CD4-positive, alpha-beta T cell (primary cell): ENCODE measurements around the gene PAQR4. TPM values are rescaled to one million over a fixed set of nuclear protein-coding genes. Genes with fewer than 3 reads are reported as not detected.
"Not testable (repeated sequence)": the region's sequence is repeated elsewhere in the genome, so short reads cannot be mapped to it uniquely, and the experiment has no call there.

Source experiments
- ATAC-seq: fragments of 200-7000 bp; cut with Tn5 transposase; one replicate; pipeline ENCODE4 v1.10.0; 2022; ENCODE audit warnings: mild to moderate bottlenecking; ENCODE audit not compliant: poor library complexity
- CTCF ChIA-PET: fragments of 350-600 bp; sonication (Branson Sonifier 250); formaldehyde crosslinking; loops from one replicate; lab custom pipeline; 2021; ENCODE audit warnings: antibody characterized with exemption, inconsistent platforms; lab: Charles Lee
- POLR2A ChIA-PET: fragments of 350-600 bp; sonication (Branson Sonifier 250); formaldehyde crosslinking; loops from one replicate; lab custom pipeline; 2021; ENCODE audit warnings: antibody characterized with exemption, inconsistent platforms; lab: Charles Lee
- DNase-seq, 14 experiments: peaks; one replicate each; pipeline ENCODE4 v3.0.0-alpha.2; 2013 to 2020; ENCODE audit warnings: mixed read lengths in 2 of 14
- H3K27ac ChIP-seq, 2 donors: one replicate each; pipeline versions ENCODE4 v1.5.1 to v1.7.0; 2013; ENCODE audit warnings: low read length in 2 of 2, low read depth in 1 of 2, mild to moderate bottlenecking in 1 of 2
- H3K27me3 ChIP-seq, 2 experiments: 1 replicate in 1 of 2; 2 replicates in 1 of 2; pipeline versions ENCODE4 v1.6.1 to v1.7.0; 2013; ENCODE audit warnings: low read length in 2 of 2, control low read depth in 1 of 2, mild to moderate bottlenecking in 1 of 2, moderate library complexity in 1 of 2; ENCODE audit not compliant: insufficient read depth in 2 of 2, control insufficient read depth in 1 of 2
- H3K36me3 ChIP-seq: one replicate; pipeline ENCODE4 v1.6.1; 2013; ENCODE audit warnings: low read length, control low read depth; ENCODE audit not compliant: insufficient read depth
- H3K4me1 ChIP-seq: one replicate; pipeline ENCODE4 v1.6.1; 2013; ENCODE audit warnings: low read length, control low read depth; ENCODE audit not compliant: insufficient read depth
- H3K4me3 ChIP-seq: one replicate; pipeline ENCODE4 v1.5.1; 2013; ENCODE audit warnings: mild to moderate bottlenecking, low read length, moderate library complexity
- H3K9me3 ChIP-seq, 2 experiments: 1 replicate in 1 of 2; 2 replicates in 1 of 2; pipeline versions ENCODE4 v1.6.1 to v1.7.0; 2013; ENCODE audit warnings: low read length in 2 of 2, mild to moderate bottlenecking in 2 of 2, control low read depth in 1 of 2, moderate library complexity in 1 of 2; ENCODE audit not compliant: control insufficient read depth in 1 of 2, insufficient read depth in 1 of 2
- H3K27ac Mint-ChIP-seq: one replicate; pipeline ENCODE4 v1.8.0; 2020; ENCODE audit warnings: mixed read lengths
- H3K27me3 Mint-ChIP-seq: one replicate; pipeline ENCODE4 v1.8.0; 2021; ENCODE audit warnings: mixed read lengths
- H3K36me3 Mint-ChIP-seq: one replicate; pipeline ENCODE4 v1.8.0; 2021; ENCODE audit warnings: low read depth, mixed read lengths
- H3K4me1 Mint-ChIP-seq: one replicate; pipeline ENCODE4 v1.8.0; 2021; ENCODE audit warnings: low read depth, mixed read lengths
- H3K4me3 Mint-ChIP-seq: one replicate; pipeline ENCODE4 v1.8.0; 2020; ENCODE audit warnings: mild to moderate bottlenecking, mixed read lengths
- H3K9me3 Mint-ChIP-seq: one replicate; pipeline ENCODE4 v1.8.0; 2020; ENCODE audit warnings: mixed read lengths
- intact Hi-C, 2 experiments: fragments of 100-400 bp; cut with DNase I in 1 of 2; cut with micrococcal nuclease in 1 of 2; formaldehyde crosslinking; loops; one replicate each; pipeline versions ENCODE4 v1.15.1 to v1.9.0; 2023 to 2025; cut with DNase I, micrococcal nuclease
- total RNA-seq, 174 experiments: library from RNA in 2 of 174; stranded (reverse) in 2 of 174; gene quantifications; one replicate each; pipeline ENCODE4 v1.2.3 and lab custom pipeline; 2021 to 2026
- TF ChIP-seq, protein P1 (sequence below): fragments of 200-600 bp; IDR thresholded peaks from one replicate; pipeline ENCODE4 v1.8.0; 2022; ENCODE audit warnings: antibody characterized with exemption, mild to moderate bottlenecking

PAQR4 gene
- total RNA-seq, 2 experiments from 2014 or later = 0.39 to 0.44 TPM

DNA sequence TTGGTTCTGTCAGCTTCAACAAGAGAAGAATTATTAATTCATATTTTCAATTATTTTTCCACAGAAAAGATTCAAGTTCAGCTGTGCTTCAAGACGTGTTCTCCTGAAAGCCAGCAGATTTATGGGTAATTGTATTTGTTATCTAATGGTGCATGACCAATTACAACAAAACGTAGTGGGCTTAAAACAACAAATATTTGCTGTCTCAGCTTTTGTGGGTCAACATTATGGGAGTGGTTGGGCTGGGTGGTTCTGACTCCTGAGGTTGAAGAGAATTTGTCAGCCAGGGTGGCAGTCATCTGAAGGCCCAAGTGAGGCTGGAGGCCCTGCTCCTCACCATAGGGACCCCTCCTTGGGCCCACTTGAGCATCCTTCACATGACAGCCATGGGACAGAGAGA is 29.2 kb upstream of the PAQR4 start:
- DNase-seq (no peak), ATAC-seq (no peak)
- POLR2A ChIA-PET = no interaction called here
- TF ChIP-seq, protein P1, sequence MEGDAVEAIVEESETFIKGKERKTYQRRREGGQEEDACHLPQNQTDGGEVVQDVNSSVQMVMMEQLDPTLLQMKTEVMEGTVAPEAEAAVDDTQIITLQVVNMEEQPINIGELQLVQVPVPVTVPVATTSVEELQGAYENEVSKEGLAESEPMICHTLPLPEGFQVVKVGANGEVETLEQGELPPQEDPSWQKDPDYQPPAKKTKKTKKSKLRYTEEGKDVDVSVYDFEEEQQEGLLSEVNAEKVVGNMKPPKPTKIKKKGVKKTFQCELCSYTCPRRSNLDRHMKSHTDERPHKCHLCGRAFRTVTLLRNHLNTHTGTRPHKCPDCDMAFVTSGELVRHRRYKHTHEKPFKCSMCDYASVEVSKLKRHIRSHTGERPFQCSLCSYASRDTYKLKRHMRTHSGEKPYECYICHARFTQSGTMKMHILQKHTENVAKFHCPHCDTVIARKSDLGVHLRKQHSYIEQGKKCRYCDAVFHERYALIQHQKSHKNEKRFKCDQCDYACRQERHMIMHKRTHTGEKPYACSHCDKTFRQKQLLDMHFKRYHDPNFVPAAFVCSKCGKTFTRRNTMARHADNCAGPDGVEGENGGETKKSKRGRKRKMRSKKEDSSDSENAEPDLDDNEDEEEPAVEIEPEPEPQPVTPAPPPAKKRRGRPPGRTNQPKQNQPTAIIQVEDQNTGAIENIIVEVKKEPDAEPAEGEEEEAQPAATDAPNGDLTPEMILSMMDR = no peak
- Mint-ChIP-seq H3K36me3 (peaks cover 57% of the 10 kb centered on the region), H3K27me3 (no peaks in the 10 kb centered on the region), H3K9me3 (no peaks in the 10 kb centered on the region), H3K4me1 (no peaks in the 10 kb centered on the region), H3K27ac (no peak overlapping the region), H3K4me3 (no peak overlapping the region)
- intact Hi-C loops = no loop called here
- CTCF ChIA-PET = no interaction called here
- Histone ChIP-seq H3K4me3 (no peak overlapping the region), H3K27ac (no peak overlapping the region), H3K27me3 (no peaks in the 10 kb centered on the region), H3K4me1 (no peaks in the 10 kb centered on the region), H3K36me3 (peaks cover 52% of the 10 kb centered on the region), H3K9me3 (no peaks in the 10 kb centered on the region)

DNA sequence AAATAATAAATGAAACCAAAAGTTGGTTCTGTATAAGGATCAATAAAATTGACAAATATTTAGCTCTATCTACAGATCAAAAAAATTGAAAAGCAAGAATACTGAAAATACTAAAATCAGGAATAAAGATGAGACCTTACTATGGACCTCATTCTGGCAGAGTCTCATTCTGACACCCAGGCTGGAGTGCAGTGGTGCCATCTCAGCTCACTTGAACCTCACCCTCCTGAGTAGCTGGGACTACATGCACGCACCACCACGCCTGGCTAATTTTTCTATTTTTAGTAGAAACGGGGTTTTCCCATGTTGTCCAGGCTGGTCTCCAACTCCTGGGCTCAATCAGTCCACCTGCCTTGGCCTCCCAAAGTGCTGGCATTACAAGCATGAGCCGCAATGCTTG is 27.1 kb upstream of the PAQR4 start:
- Mint-ChIP-seq H3K27me3 (no peaks in the 10 kb centered on the region), H3K4me3 (no peak overlapping the region), H3K27ac (no peak overlapping the region), H3K9me3 (no peaks in the 10 kb centered on the region), H3K4me1 (no peaks in the 10 kb centered on the region), H3K36me3 (peaks cover 53% of the 10 kb centered on the region)
- ChIA-PET CTCF (no interaction called here), POLR2A (no interaction called here)
- Histone ChIP-seq H3K27ac (no peak overlapping the region), H3K9me3 (no peaks in the 10 kb centered on the region), H3K27me3 (no peaks in the 10 kb centered on the region), H3K4me3 (no peak overlapping the region), H3K4me1 (no peaks in the 10 kb centered on the region), H3K36me3 (peaks cover 38% of the 10 kb centered on the region)
- TF ChIP-seq, protein P1 = no peak
- ATAC-seq (no peak), DNase-seq (no peak)
- intact Hi-C loops = no loop called here

DNA sequence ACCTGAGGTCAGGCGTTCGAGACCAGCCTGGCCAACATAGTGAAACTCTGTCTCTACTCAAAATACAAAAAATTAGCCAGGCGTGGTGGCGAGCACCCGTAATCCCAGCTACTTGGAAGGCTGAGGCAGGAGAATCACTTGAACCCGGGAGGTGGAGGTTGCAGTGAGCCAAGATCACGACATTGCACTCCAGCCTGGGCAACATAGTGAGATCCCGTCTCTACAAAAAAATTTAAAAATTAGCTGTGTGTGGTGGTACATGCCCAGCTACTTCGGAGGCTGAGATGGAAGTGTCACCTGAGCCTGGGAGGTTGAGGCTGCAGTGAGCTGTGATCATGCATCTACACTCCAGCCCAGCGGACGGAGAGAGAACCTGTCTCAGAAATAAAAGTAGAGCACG is 25.4 kb upstream of the PAQR4 start:
- H3K27me3 ChIP-seq, DNase-seq, H3K27me3 Mint-ChIP-seq, POLR2A ChIA-PET, H3K27ac Mint-ChIP-seq, H3K4me1 ChIP-seq, ATAC-seq, H3K9me3 Mint-ChIP-seq, H3K4me3 Mint-ChIP-seq, H3K4me3 ChIP-seq, H3K9me3 ChIP-seq, H3K4me1 Mint-ChIP-seq, H3K27ac ChIP-seq, intact Hi-C loops: not testable (repeated sequence)
- peaks cover 52% of the 10 kb centered on the region for H3K36me3 Mint-ChIP-seq
- CTCF ChIA-PET = interaction anchor here (1.2 kb wide), 1 partner anchor 16 kb away, joined by 3 read pairs; no protein-coding TSS in a partner anchor
- H3K36me3 ChIP-seq = peaks cover 26% of the 10 kb centered on the region

DNA sequence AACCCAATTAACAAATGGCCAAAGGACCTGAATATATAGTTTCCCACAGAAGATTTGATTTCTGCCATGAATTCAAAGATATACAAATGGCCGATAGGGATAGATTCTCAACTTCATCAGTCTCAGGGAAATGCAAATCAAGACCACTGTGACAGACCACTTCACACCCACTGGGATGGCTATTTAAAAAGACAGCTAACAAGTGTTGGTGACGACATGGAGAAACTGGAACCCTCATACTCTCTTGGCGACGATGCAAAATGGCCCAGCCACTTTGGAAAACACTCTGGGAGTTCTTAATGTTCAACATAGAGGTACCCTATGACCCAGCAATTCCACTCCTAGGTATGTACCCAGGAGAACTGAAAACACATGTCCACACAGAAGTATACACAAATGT is 22.5 kb upstream of the PAQR4 start:
- Mint-ChIP-seq H3K4me3 (no peak overlapping the region), H3K4me1 (no peaks in the 10 kb centered on the region), H3K36me3 (peaks cover 34% of the 10 kb centered on the region), H3K27me3 (no peaks in the 10 kb centered on the region), H3K27ac (no peak overlapping the region), H3K9me3 (no peaks in the 10 kb centered on the region)
- intact Hi-C loops = no loop called here
- DNase-seq = no peak
- H3K27me3 ChIP-seq = no peaks in the 10 kb centered on the region
- no peak overlapping the region for H3K4me3 ChIP-seq
- ChIA-PET CTCF (no interaction called here), POLR2A (no interaction called here)
- no peak for ATAC-seq
- peaks cover 0 to 3% of the 10 kb centered on the region in 2 experiments for H3K9me3 ChIP-seq
- peaks cover 5% of the 10 kb centered on the region for H3K36me3 ChIP-seq
- H3K27ac ChIP-seq = no peak overlapping the region
- H3K4me1 ChIP-seq = no peaks in the 10 kb centered on the region
- TF ChIP-seq, protein P1 = no peak
